ENCODE measurements around the gene ANO2. TPM values are rescaled to one million over a fixed set of nuclear protein-coding genes. Genes with fewer than 3 reads are reported as not detected.

Gene ANO2
- polyA plus RNA-seq, 1 experiment: 0.09 TPM

DNA sequence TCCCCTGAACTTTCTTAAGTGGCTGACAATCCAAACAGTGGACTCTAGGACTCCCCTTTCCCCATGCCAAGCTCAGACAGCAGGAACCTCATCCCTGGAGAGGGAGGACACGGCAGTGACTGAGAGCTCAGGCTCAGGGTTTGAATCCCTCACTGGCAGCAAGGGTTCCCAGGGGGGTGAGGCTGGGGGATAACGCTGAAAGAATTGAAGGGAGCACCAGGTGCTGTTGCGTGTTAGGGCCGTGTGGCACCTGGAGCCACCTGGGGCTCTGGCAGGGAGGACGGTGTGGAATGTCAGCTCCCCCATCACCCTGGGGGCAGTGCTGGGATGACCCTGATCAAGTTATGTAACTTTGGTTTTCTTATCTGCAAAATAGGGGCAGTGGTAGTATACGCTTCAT, 40.1 kb downstream of the ANO2 start:
- TF ChIP-seq, protein P1, sequence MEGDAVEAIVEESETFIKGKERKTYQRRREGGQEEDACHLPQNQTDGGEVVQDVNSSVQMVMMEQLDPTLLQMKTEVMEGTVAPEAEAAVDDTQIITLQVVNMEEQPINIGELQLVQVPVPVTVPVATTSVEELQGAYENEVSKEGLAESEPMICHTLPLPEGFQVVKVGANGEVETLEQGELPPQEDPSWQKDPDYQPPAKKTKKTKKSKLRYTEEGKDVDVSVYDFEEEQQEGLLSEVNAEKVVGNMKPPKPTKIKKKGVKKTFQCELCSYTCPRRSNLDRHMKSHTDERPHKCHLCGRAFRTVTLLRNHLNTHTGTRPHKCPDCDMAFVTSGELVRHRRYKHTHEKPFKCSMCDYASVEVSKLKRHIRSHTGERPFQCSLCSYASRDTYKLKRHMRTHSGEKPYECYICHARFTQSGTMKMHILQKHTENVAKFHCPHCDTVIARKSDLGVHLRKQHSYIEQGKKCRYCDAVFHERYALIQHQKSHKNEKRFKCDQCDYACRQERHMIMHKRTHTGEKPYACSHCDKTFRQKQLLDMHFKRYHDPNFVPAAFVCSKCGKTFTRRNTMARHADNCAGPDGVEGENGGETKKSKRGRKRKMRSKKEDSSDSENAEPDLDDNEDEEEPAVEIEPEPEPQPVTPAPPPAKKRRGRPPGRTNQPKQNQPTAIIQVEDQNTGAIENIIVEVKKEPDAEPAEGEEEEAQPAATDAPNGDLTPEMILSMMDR (IDR thresholded peaks at IDR 0.05; ENCODE audit: low read depth, low read length): no peak
- ChIA-PET CTCF (no interaction called here), POLR2A (no interaction called here)
- peaks cover 7% of the 10 kb centered on the region for H3K27me3 ChIP-seq (ENCODE audit: control insufficient read depth, insufficient read depth, low read length)
- H3K9me3 ChIP-seq (ENCODE audit: control insufficient read depth, insufficient read depth, low read length): no peaks in the 10 kb centered on the region
- DNase-seq (ENCODE audit: low read depth, low spot score): no peak
- no peak overlapping the region for H3K27ac ChIP-seq (ENCODE audit: low read depth, low read length)
- no peak overlapping the region for H3K4me3 ChIP-seq (ENCODE audit: low read depth, low read length)

DNA sequence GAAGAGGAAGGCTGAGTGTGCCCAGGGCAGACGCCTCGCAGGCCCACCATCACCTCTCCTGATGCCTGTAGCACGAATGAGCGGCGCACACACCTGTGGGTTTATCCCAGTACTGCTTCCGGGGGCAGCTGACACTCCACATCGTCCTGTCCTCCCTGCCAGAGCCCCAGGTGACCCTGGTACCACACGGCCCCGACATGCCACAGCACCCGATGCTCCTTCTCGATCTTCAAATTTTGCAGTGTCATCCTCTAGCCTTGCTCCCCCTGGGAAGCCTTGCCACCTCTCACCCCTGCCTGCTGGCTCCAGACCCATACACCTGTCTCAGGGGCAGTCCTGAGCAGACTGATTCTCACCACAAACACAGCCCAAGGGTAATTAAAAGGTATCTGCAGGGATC, 40.6 kb downstream of the ANO2 start:
- Histone ChIP-seq H3K9me3 (ENCODE audit: control insufficient read depth, insufficient read depth, low read length) (no peaks in the 10 kb centered on the region), H3K4me3 (ENCODE audit: low read depth, low read length) (no peak overlapping the region), H3K27me3 (ENCODE audit: control insufficient read depth, insufficient read depth, low read length) (peaks cover 9% of the 10 kb centered on the region), H3K27ac (ENCODE audit: low read depth, low read length) (no peak overlapping the region)
- ChIA-PET POLR2A (no interaction called here), CTCF (no interaction called here)
- TF ChIP-seq, protein P1 (IDR thresholded peaks at IDR 0.05; ENCODE audit: low read depth, low read length): no peak
- no peak for DNase-seq (ENCODE audit: low read depth, low spot score)

DNA sequence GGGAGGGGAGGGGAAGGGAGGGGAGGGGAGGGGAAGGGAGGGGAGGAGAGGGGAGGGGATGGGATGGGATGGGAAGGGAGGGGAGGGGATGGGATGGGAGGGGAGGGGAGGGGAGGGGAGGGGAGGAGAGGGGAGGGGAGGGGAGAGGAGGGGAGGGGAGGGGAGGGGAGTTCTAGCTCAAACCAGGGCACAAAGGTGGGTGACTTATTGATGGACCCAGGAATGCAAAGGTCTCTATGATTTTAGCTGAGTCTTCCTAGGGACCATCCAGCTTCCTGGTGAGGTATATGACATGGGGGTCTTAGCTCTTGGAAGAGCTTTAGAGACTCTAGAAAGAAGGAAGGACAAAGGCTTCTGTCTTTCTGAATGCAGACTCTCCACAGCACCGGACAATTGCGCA, 42.3 kb downstream of the ANO2 start:
- TF ChIP-seq, protein P1 (IDR thresholded peaks at IDR 0.05; ENCODE audit: low read depth, low read length): no peak
- Histone ChIP-seq H3K27ac (ENCODE audit: low read depth, low read length) (no peak overlapping the region), H3K4me3 (ENCODE audit: low read depth, low read length) (no peak overlapping the region), H3K9me3 (ENCODE audit: control insufficient read depth, insufficient read depth, low read length) (no peaks in the 10 kb centered on the region), H3K27me3 (ENCODE audit: control insufficient read depth, insufficient read depth, low read length) (peaks cover 8% of the 10 kb centered on the region)
- DNase-seq (ENCODE audit: low read depth, low spot score): no peak
- POLR2A ChIA-PET: no interaction called here
- CTCF ChIA-PET: no interaction called here

DNA sequence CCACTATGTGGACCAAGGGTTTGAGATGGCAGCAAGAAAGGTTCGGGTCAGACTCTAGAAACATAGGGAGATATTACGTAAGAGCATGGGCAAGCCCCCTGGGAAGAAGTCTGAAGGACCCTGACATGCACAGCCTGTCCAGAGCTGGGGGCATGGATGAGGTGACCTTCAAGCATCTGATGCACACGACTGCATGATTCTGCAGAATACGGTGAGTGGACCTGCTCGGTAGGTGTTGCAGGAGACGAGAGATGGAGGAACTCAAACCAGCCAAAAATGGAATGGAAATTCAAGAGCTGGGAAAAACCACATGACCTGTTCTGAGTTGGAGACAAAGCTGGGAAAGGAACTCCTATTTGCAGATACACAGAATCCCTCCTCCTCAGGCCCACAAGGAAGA, 43.6 kb downstream of the ANO2 start:
- H3K27ac ChIP-seq (ENCODE audit: low read depth, low read length): no peak overlapping the region
- no peak overlapping the region for H3K4me3 ChIP-seq (ENCODE audit: low read depth, low read length)
- TF ChIP-seq, protein P1 (IDR thresholded peaks at IDR 0.05; ENCODE audit: low read depth, low read length): no peak
- CTCF ChIA-PET: no interaction called here
- POLR2A ChIA-PET: no interaction called here
- DNase-seq (ENCODE audit: low read depth, low spot score): no peak
- H3K9me3 ChIP-seq (ENCODE audit: control insufficient read depth, insufficient read depth, low read length): no peaks in the 10 kb centered on the region
- H3K27me3 ChIP-seq (ENCODE audit: control insufficient read depth, insufficient read depth, low read length): peaks cover 8% of the 10 kb centered on the region

DNA sequence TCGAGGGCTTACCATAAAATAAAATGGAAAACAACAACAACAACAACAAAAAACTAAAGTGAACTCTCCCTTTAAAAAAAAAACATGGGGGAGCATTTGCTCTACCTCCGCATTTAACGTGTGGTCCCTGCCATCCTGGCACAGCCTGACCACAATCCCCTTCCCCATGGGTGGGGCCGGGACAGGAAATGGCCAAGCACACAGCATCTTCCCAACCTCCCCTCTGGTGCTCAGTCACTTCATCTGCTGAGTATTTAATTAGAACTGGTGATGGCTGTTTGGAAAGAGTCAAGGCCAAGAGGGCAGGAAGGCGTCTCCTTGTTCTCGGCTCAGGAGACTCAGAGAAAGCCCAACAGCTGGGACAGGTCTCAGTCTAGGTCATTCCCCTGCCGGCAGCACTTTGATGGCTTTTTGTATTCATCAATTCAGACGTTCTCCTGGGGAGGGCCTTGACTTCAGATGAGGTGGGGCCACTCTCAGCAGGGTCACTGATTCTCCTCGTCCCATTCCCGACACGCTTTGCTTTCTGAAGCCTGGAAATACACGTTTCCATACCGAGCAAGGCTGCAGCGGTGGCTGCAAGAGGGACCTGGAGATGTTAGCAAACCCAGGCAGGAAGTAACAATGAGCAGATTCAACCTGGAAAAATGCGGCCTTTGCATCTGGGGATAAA, 44.4 kb downstream of the ANO2 start:
- Histone ChIP-seq H3K4me3 (ENCODE audit: low read depth, low read length) (no peak overlapping the region), H3K27me3 (ENCODE audit: control insufficient read depth, insufficient read depth, low read length) (peaks cover 8% of the 10 kb centered on the region), H3K27ac (ENCODE audit: low read depth, low read length) (no peak overlapping the region), H3K9me3 (ENCODE audit: control insufficient read depth, insufficient read depth, low read length) (no peaks in the 10 kb centered on the region)
- no peak for DNase-seq (ENCODE audit: low read depth, low spot score)
- TF ChIP-seq, protein P1 (IDR thresholded peaks at IDR 0.05; ENCODE audit: low read depth, low read length): no peak
- POLR2A ChIA-PET: no interaction called here
- CTCF ChIA-PET: no interaction called here
